ENCODE results near the gene KCND1.

Gene KCND1

DNA sequence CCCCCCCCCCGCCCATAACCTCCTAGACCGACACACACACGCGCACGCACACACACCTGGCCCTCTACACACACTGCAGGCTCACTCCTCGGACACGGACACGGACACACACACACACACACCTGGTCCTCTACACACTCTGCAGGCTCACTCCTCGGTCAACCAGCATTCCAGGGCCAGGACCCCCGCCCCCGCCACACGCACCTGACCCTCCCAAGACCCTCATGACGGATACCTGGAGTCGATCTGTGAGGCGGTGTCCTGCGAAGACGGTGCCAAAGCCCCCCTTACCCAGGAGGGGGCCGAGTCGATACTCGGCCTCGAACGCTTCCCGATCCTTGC is 53.4 kb downstream of the KCND1 start:
- Mint-ChIP-seq H3K9me3 (peaks cover 41% of the 10 kb centered on the region), H3K4me3 (peak overlapping the region; percentile 91), H3K4me1 (peaks cover 33% of the 10 kb centered on the region), H3K27me3 (ENCODE audit: low read depth, poor library complexity) (peaks cover 5% of the 10 kb centered on the region), H3K36me3 (ENCODE audit: low read depth) (peaks cover 3% of the 10 kb centered on the region), H3K27ac (peak overlapping the region; percentile 36)
- TF ChIP-seq, protein P1, sequence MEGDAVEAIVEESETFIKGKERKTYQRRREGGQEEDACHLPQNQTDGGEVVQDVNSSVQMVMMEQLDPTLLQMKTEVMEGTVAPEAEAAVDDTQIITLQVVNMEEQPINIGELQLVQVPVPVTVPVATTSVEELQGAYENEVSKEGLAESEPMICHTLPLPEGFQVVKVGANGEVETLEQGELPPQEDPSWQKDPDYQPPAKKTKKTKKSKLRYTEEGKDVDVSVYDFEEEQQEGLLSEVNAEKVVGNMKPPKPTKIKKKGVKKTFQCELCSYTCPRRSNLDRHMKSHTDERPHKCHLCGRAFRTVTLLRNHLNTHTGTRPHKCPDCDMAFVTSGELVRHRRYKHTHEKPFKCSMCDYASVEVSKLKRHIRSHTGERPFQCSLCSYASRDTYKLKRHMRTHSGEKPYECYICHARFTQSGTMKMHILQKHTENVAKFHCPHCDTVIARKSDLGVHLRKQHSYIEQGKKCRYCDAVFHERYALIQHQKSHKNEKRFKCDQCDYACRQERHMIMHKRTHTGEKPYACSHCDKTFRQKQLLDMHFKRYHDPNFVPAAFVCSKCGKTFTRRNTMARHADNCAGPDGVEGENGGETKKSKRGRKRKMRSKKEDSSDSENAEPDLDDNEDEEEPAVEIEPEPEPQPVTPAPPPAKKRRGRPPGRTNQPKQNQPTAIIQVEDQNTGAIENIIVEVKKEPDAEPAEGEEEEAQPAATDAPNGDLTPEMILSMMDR (IDR thresholded peaks at IDR 0.05) = no peak
- DNase-seq = no peak

DNA sequence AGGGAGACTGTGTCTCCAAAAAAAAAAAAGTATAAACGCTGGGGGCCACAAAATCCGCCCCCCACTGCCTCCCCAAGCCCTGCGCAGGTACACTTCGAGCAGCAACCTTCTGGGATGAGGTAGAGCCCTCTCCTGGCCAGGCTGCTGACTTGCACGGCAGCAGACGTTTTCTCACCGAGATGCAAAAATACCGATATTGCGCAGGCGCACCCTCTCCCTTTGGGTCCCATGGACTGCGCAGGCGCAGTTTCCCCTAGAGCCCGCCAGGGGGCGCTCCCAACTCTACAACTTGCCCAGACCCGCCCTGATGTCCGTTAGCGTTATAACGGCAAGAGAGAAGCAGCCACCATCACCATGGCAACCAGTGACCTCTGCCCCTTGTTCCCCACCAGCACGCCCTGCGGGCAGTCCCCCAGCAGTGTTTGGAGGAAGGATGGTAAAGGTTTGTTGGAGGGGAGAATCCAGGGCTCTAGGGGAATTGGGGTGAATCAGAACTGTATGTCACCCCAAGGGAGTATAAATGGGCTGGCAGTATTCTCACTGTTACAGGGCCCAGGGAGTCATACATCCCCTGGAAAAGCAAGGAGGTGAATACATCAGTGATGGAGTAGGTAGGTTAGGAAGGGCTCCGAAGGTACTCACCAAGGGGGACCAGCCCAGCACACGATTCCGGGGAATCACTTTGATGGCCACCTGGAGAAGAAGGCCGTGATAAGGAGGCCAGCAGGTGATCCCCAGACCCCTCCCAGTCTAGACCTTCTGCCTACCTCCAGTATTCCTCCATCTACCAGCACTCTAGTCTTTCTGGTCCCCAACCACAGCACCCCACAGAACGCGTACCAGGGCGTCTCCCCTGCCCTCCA is 54.3 kb downstream of the KCND1 start:
- Mint-ChIP-seq H3K4me3 (peak overlapping the region; percentile 91), H3K36me3 (ENCODE audit: low read depth) (peaks cover 3% of the 10 kb centered on the region), H3K9me3 (peaks cover 45% of the 10 kb centered on the region), H3K27me3 (ENCODE audit: low read depth, poor library complexity) (peaks cover 7% of the 10 kb centered on the region), H3K4me1 (peaks cover 37% of the 10 kb centered on the region), H3K27ac (peak overlapping the region; percentile 89)
- TF ChIP-seq, protein P1 (IDR thresholded peaks at IDR 0.05) = peak; percentile 95
- peak; percentile 92 for DNase-seq

DNA sequence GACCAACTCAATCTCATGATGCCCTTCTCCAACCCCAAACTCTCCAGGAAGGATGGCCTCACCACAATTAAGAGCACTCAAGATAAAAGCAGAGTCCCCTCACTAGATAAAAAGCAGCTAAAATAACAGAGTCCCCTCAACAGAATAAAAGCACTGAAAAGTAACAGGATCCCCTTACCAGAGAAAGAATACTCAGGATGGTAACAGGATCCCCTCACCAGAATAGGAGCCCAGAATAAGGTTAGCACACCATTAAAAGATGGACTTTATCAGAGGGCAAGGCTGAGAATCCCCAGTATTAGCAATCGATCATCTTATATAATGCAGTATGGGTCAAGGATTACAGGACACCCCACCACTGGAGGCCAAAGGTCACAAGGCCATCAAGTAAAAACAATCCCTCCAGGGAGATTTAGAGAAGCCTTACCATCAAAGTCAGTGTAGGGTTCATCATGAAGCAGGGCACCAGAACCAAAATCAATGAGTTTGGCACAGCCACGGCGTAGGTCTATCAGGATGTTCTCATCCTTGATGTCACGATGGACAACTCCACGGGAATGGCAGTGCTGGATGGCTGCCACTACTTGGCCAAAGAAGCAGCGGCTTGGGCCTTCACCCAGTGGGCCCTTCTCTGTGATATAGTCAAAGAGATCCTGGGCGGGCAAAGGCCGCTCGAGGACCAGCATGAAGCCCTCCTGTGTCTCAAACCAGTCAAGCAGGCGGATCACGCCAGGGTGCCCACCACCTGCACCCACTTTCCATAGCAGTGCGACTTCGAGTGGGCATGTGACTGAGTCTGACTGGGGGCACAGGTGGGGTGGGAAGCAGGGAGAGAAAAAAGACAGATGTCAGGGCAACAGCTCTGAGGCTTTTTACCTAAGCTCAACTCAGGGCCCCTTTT is 56.8 kb downstream of the KCND1 start:
- no peak overlapping the region for H3K4me3 Mint-ChIP-seq
- H3K27ac Mint-ChIP-seq = no peak overlapping the region
- H3K27me3 Mint-ChIP-seq (ENCODE audit: low read depth, poor library complexity) = peaks cover 10% of the 10 kb centered on the region
- TF ChIP-seq, protein P1 (IDR thresholded peaks at IDR 0.05) = no peak
- no peak for DNase-seq
- peaks cover 3% of the 10 kb centered on the region for H3K36me3 Mint-ChIP-seq (ENCODE audit: low read depth)
- H3K4me1 Mint-ChIP-seq = peaks cover 50% of the 10 kb centered on the region
- peaks cover 42% of the 10 kb centered on the region for H3K9me3 Mint-ChIP-seq

DNA sequence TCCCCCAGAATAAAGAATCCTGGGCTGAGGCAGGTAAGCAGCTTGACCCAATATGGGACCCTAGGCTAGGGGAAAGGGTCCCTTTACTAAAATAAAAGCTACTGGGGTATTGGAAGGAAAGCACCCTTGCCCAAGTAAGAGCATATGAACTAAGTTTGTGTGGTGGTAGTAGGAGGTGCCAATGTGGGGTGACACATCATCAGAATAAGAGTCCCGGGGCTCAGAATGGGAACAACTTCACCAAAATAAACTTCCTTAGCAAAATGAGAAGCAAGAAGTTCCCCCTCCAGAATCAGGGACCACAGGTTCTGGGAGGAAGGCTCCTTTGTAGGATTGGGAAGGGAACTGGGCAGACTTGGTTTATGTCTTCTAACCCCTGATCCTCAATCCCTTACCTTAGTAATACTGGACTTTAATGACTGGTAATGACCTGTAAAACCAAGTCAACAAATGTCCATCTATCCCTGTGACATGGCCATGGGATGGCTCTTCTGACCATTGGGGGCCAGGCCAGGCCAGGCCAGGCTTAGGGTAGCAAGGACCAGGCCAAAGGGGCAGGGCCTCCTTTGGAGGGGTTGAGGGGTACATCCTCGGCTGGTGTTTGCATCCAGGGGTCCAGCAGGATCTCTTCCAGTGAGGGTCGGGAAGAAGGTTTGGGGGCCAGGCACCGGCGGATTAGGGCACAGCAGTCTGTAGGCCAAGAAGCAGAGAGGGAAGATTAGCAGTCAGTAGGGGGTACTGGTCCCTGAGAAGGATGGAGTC is 57.9 kb downstream of the KCND1 start:
- Mint-ChIP-seq H3K9me3 (peaks cover 38% of the 10 kb centered on the region), H3K4me1 (peaks cover 43% of the 10 kb centered on the region), H3K4me3 (no peak overlapping the region), H3K27me3 (ENCODE audit: low read depth, poor library complexity) (peaks cover 10% of the 10 kb centered on the region), H3K36me3 (ENCODE audit: low read depth) (peaks cover 3% of the 10 kb centered on the region), H3K27ac (no peak overlapping the region)
- no peak for DNase-seq
- TF ChIP-seq, protein P1 (IDR thresholded peaks at IDR 0.05) = no peak

DNA sequence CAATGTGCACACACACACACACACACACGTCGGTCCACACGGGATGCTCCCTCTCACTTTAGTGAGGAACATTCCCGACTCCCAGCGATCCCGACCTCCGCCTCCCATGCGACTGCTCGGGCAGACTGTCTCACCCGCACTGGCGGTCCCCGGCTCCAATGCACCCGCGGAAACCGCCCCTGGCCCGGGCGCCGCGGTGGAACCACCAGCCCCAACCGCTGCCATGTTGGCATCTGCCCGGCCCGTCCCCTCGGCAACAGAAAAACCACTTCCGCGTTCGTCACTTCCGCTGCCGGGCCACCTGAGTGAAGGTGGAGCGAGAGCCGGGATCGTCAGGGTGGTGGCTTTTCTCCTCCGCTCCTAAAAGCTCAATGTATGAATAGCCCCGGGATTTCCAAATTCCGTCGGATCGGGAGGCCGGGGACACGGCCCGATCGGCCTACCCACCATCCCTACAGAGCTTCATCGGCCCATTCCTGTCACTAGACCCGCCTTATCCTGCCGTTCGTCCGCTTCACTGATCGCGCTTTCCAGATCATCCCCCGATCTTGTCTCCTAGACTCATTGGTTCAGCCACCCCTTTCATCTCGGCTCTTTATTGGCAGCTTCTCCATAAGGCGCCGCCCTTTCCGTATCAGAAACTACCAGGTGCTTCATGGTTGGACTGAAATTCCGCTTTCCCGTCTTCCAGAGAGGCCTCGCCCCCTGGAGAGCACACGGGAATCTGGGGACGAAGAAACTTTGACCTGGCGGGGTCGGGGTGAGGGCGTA is 60.0 kb downstream of the KCND1 start, which contains the start of gene SLC35A2:
Gene SLC35A2, minus strand, starts transcription at position 235 of the 771 bp plus-strand sequence. Its CDS starts 10 bp downstream, at position 225.
- peaks cover 27% of the 10 kb centered on the region for H3K4me1 Mint-ChIP-seq
- peaks cover 33% of the 10 kb centered on the region for H3K9me3 Mint-ChIP-seq
- H3K4me3 Mint-ChIP-seq = peak within 1 kb of the TSS; percentile 93
- TF ChIP-seq, protein P1 (IDR thresholded peaks at IDR 0.05) = no peak
- DNase-seq = peak; percentile 77
- H3K36me3 Mint-ChIP-seq (ENCODE audit: low read depth) = peaks cover 9% of the 10 kb centered on the region
- H3K27me3 Mint-ChIP-seq (ENCODE audit: low read depth, poor library complexity) = peaks cover 7% of the 10 kb centered on the region
- peak within 1 kb of the TSS; percentile 83 for H3K27ac Mint-ChIP-seq

All from nephron progenitor cell (in vitro differentiated cells).